Activated CD8-positive, alpha-beta T cell treated with anti-CD3 and anti-CD28 coated beads for 36 hours (primary cell): ENCODE data around the gene ORAI2. TPM values are rescaled to one million over a fixed set of nuclear protein-coding genes. Genes with fewer than 3 reads are reported as not detected.

Experiments
- ATAC-seq: fragments of 200-7000 bp; cut with Tn5 transposase; one replicate; pipeline ENCODE4 v1.10.0; 2021; ENCODE audit warnings: mild to moderate bottlenecking, moderate library complexity
- CTCF ChIA-PET: fragments of 350-600 bp; sonication (Branson Sonifier 250); formaldehyde crosslinking; loops from one replicate; lab custom pipeline; 2021; ENCODE audit warnings: antibody characterized with exemption; lab: Charles Lee
- POLR2A ChIA-PET: fragments of 350-600 bp; sonication (Branson Sonifier 250); formaldehyde crosslinking; loops from one replicate; lab custom pipeline; 2021; ENCODE audit warnings: antibody characterized with exemption; lab: Charles Lee
- DNase-seq: peaks from one replicate; pipeline ENCODE4 v3.0.0-alpha.2; 2020
- H3K27ac Mint-ChIP-seq: one replicate; pipeline ENCODE4 v1.8.0; 2021; ENCODE audit warnings: mild to moderate bottlenecking, mixed read lengths
- H3K27me3 Mint-ChIP-seq: one replicate; pipeline ENCODE4 v1.8.0; 2021; ENCODE audit warnings: mixed read lengths
- H3K36me3 Mint-ChIP-seq: one replicate; pipeline ENCODE4 v1.8.0; 2021; ENCODE audit warnings: low read depth, mixed read lengths
- H3K4me1 Mint-ChIP-seq: one replicate; pipeline ENCODE4 v1.8.0; 2021; ENCODE audit warnings: low read depth, mixed read lengths
- H3K4me3 Mint-ChIP-seq: one replicate; pipeline ENCODE4 v1.8.0; 2021; ENCODE audit warnings: mild to moderate bottlenecking, moderate library complexity, mixed read lengths
- H3K9me3 Mint-ChIP-seq: one replicate; pipeline ENCODE4 v1.8.0; 2021; ENCODE audit warnings: mixed read lengths
- CTCF ChIP-seq: fragments of 200-600 bp; IDR thresholded peaks from one replicate; pipeline ENCODE4 v1.8.0; 2022; ENCODE audit warnings: antibody characterized with exemption, mild to moderate bottlenecking
- intact Hi-C: fragments of 100-400 bp; cut with micrococcal nuclease; formaldehyde crosslinking; loops from one replicate; pipeline ENCODE4 v1.10.0; 2022
- total RNA-seq, 2 experiments: library from RNA; stranded (reverse); gene quantifications; one replicate each; pipeline ENCODE4 v1.2.3, GENCODE V29; 2021

The ORAI2 gene
- total RNA-seq, 2 experiments from 2014 or later, result 29.4 to 35.8 TPM

- no peak for ATAC-seq
- Mint-ChIP-seq H3K9me3 (no peaks in the 10 kb centered on the region), H3K36me3 (peaks cover 30% of the 10 kb centered on the region), H3K4me3 (peak overlapping the region; percentile 91), H3K27me3 (no peaks in the 10 kb centered on the region), H3K27ac (peak overlapping the region; percentile 90), H3K4me1 (peaks cover 16% of the 10 kb centered on the region)
- TF ChIP-seq CTCF, result no peak
- ChIA-PET POLR2A (interaction anchor here (0.8 to 3.7 kb wide), 10 partner anchors 9 to 68 kb away, joined by 3 to 24 read pairs (median 7); partner anchors contain the start of genes ALKBH4 and LRWD1), CTCF (interaction anchor here (0.7 to 2.3 kb wide), 8 partner anchors 8 to 1081 kb away, joined by 3 to 8 read pairs (median 4); partner anchors contain the start of gene ORAI2)
- intact Hi-C loops, result no loop called here
- no peak for DNase-seq
Measured at GRCh38 chr7:102396710-102397019, 36.7 kb upstream of the ORAI2 start.

GRCh38 chr7:102398543-102398942 is 34.8 kb upstream of the ORAI2 start:
- CTCF ChIA-PET, result interaction anchor here (1.1 to 1.5 kb wide), 2 partner anchors 12 to 52 kb away, joined by 3 read pairs; no protein-coding TSS in a partner anchor
- Mint-ChIP-seq H3K4me3 (peak overlapping the region; percentile 40), H3K4me1 (peaks cover 16% of the 10 kb centered on the region), H3K9me3 (no peaks in the 10 kb centered on the region), H3K27ac (no peak overlapping the region), H3K36me3 (peaks cover 30% of the 10 kb centered on the region), H3K27me3 (no peaks in the 10 kb centered on the region)
- intact Hi-C loops, result no loop called here
- POLR2A ChIA-PET, result interaction anchor here (0.6 to 3.7 kb wide), 2 partner anchors 27 to 1751 kb away, joined by 3 to 24 read pairs; no protein-coding TSS in a partner anchor
- no peak for TF ChIP-seq CTCF
- DNase-seq (no peak), ATAC-seq (no peak)

GRCh38 chr7:102400360-102400759 is 33.0 kb upstream of the ORAI2 start:
- peaks cover 19% of the 10 kb centered on the region for H3K4me1 Mint-ChIP-seq
- no peaks in the 10 kb centered on the region for H3K27me3 Mint-ChIP-seq
- no peak for DNase-seq
- ChIA-PET POLR2A (interaction anchor here (1.6 kb wide), 1 partner anchor 10 kb away, joined by 8 read pairs; no protein-coding TSS in a partner anchor), CTCF (interaction anchor here (1.1 kb wide), 1 partner anchor 10 kb away, joined by 3 read pairs; no protein-coding TSS in a partner anchor)
- H3K27ac Mint-ChIP-seq, result no peak overlapping the region
- peaks cover 37% of the 10 kb centered on the region for H3K36me3 Mint-ChIP-seq
- H3K4me3 Mint-ChIP-seq, result no peak overlapping the region
- TF ChIP-seq CTCF, result no peak
- ATAC-seq, result no peak
- intact Hi-C loops, result loop anchor here (5.0 kb wide), 1 partner anchor 52 kb away; no protein-coding TSS in a partner anchor
- H3K9me3 Mint-ChIP-seq, result no peaks in the 10 kb centered on the region

- ATAC-seq, result no peak
- intact Hi-C loops, result loop anchor here (5.0 kb wide), 1 partner anchor 49 kb away; no protein-coding TSS in a partner anchor
- no peak for DNase-seq
- peaks cover 53% of the 10 kb centered on the region for H3K36me3 Mint-ChIP-seq
- no peak overlapping the region for H3K4me3 Mint-ChIP-seq
- no peaks in the 10 kb centered on the region for H3K9me3 Mint-ChIP-seq
- TF ChIP-seq CTCF, result no peak
- no peak overlapping the region for H3K27ac Mint-ChIP-seq
- ChIA-PET CTCF (interaction anchor here (1.6 to 4.2 kb wide), 4 partner anchors 9 to 61 kb away, joined by 3 to 34 read pairs (median 16); partner anchors contain the start of genes ALKBH4 and LRWD1), POLR2A (no interaction called here)
- H3K27me3 Mint-ChIP-seq, result no peaks in the 10 kb centered on the region
- H3K4me1 Mint-ChIP-seq, result peaks cover 6% of the 10 kb centered on the region
Measured at GRCh38 chr7:102403563-102403962, 29.8 kb upstream of the ORAI2 start.
